Measurements from ENCODE around the gene UQCRQ. TPM values are rescaled to one million over a fixed set of nuclear protein-coding genes. Genes with fewer than 3 reads are reported as not detected.

UQCRQ gene
- total RNA-seq, 4 donors from 2014 or later: 160 to 232 (median 193) TPM

GRCh38 chr5:132821350-132821749, 45.1 kb upstream of the UQCRQ start:
- TF ChIP-seq POLR2A (IDR thresholded peaks at IDR 0.05): no peak
- TF ChIP-seq CTCF (IDR thresholded peaks at IDR 0.05): no peak
- intact Hi-C loops (cut with DNase I): no loop called here
- DNase-seq: no peak

DNA sequence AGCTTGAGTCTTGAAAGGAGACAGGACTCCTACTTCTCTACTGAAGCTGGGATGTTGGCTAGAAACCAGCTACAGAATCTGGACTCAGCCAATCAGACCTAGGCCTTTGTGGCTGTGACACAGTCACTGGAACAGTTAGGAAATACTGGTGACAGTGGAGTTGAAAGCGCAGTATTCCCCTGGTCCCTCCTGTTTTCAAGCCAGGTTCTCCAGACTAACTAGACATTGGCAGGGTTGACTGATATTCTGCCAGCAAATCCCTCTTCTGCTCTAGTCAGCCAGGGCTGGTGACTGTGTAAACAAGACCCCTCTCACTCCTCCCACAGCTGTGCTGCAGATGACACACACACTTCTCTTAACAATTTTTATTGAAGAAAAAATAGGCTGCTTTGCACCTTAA, 44.7 kb upstream of the UQCRQ start:
- no peak for TF ChIP-seq POLR2A (IDR thresholded peaks at IDR 0.05)
- WGBS, 2 donors: 89% methylated on average over 1 of the region's 1 CpG; no CpG with 5 or more reads in 1 of the 2 donors
- Histone ChIP-seq H3K27me3 (peaks cover 0 to 51% (median 0%) of the 10 kb centered on the region in 4 donors), H3K4me3 (no peak overlapping the region), H3K36me3 (peaks cover 0 to 18% (median 0%) of the 10 kb centered on the region in 3 donors), H3K4me1 (peaks cover 12 to 40% (median 12%) of the 10 kb centered on the region in 3 donors), H3K9me3 (no peaks in the 10 kb centered on the region), H3K27ac (no peak overlapping the region)
- intact Hi-C loops (cut with DNase I): no loop called here
- DNase-seq: no peak

More at GRCh38 chr5:132821350-132821749, 45.1 kb upstream of the UQCRQ start:
- Histone ChIP-seq H3K4me1 (peaks cover 12 to 36% (median 12%) of the 10 kb centered on the region in 3 donors), H3K9me3 (no peaks in the 10 kb centered on the region), H3K36me3 (peaks cover 0 to 18% (median 0%) of the 10 kb centered on the region in 3 donors), H3K4me3 (no peak overlapping the region), H3K27me3 (peaks cover 0 to 46% (median 0%) of the 10 kb centered on the region in 4 donors), H3K27ac (no peak overlapping the region)
- WGBS, 2 donors: 90 to 100% methylated on average over 1 to 2 of the region's 3 CpGs

DNA sequence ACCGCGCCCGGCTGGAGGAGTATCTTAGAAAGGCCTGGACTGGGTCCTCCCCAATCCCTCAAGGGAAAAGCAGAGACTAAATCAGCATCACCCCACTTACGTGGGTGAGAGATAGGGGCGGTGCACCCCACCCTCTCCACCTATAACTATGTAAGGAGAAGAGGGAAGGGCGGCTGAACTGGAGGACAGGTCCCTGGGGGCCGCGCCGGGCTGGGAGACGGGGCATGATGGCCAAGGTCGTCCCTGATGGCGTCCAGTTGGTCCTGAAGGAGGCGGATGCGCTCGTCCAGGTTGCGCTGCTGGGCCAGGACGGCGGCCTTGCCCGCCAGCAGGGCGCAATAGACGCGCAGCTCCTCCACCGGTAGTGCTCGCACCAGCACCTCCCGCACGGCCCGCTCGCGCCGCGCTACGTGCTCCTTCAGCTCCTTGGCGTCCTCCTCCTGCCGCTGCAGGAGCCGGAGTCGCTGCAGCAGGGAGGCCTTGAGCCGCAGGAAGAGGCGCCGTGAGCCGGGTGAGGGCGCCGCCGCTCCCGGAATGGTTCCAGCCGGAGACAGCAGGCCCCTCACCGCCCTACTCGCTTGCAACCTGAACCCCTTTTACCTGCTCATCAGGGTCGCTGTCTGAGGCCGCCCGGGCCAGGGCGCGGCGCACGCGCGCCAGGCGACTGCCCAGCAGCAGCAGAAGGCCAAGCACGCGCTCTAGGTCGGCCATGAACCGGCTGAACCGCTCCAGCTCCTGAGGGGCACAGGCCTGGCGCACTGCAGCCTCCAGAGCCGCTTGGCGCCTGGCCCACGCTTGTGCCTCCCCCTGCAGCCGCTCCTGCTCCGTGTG, 43.6 kb upstream of the UQCRQ start:
- Histone ChIP-seq H3K4me1 (peaks cover 12 to 45% (median 12%) of the 10 kb centered on the region in 3 donors), H3K9me3 (no peaks in the 10 kb centered on the region), H3K27me3 (peaks cover 0 to 61% (median 0%) of the 10 kb centered on the region in 4 donors), H3K36me3 (peaks cover 0 to 18% (median 0%) of the 10 kb centered on the region in 3 donors), H3K27ac (peak overlapping the region in 1 of 4 donors; percentile 14), H3K4me3 (peak overlapping the region; percentile 5 to 53 (median 34))
- TF ChIP-seq POLR2A (IDR thresholded peaks at IDR 0.05) (no peak), CTCF (IDR thresholded peaks at IDR 0.05) (no peak)
- DNase-seq: no peak
- 34 to 55% methylated on average over 15 to 39 of the region's 68 CpGs for WGBS, 2 donors
- intact Hi-C loops (cut with DNase I): no loop called here

GRCh38 chr5:132823481-132824050, 42.9 kb upstream of the UQCRQ start:
- WGBS, 2 donors: 83% methylated on average over 2 of the region's 7 CpGs; no CpG with 5 or more reads in 1 of the 2 donors
- peak overlapping the region; percentile 5 to 53 (median 34) for H3K4me3 ChIP-seq
- H3K27ac ChIP-seq: peak overlapping the region in 1 of 4 donors; percentile 14
- no peaks in the 10 kb centered on the region for H3K9me3 ChIP-seq
- no peak for DNase-seq
- H3K27me3 ChIP-seq: peaks cover 0 to 61% (median 0%) of the 10 kb centered on the region in 4 donors
- H3K36me3 ChIP-seq: peaks cover 0 to 18% (median 0%) of the 10 kb centered on the region in 3 donors
- H3K4me1 ChIP-seq: peaks cover 12 to 45% (median 12%) of the 10 kb centered on the region in 3 donors
- intact Hi-C loops (cut with DNase I): no loop called here
- TF ChIP-seq POLR2A (IDR thresholded peaks at IDR 0.05) (no peak), CTCF (IDR thresholded peaks at IDR 0.05) (no peak)

- Histone ChIP-seq H3K27me3 (peaks cover 0 to 61% (median 0%) of the 10 kb centered on the region in 4 donors), H3K36me3 (peaks cover 0 to 18% (median 0%) of the 10 kb centered on the region in 3 donors), H3K9me3 (no peaks in the 10 kb centered on the region), H3K4me1 (peaks cover 13 to 51% (median 17%) of the 10 kb centered on the region in 3 donors), H3K4me3 (no peak overlapping the region), H3K27ac (no peak overlapping the region)
- intact Hi-C loops (cut with DNase I): no loop called here
- DNase-seq: no peak
- TF ChIP-seq CTCF (IDR thresholded peaks at IDR 0.05) (no peak), POLR2A (IDR thresholded peaks at IDR 0.05) (no peak)
- no CpG with 5 or more reads among the region's 3 CpGs for WGBS, 2 donors
These were observed 42.0 kb upstream of the UQCRQ start for GRCh38 chr5:132824426-132824825.

Measured in esophagus squamous epithelium (tissue), 5 donors.